H9 (cell line): ENCODE results near the gene DTX2. TPM values are rescaled to one million over a fixed set of nuclear protein-coding genes. Genes with fewer than 3 reads are reported as not detected.
"Not testable (repeated sequence)": the region's sequence is repeated elsewhere in the genome, so short reads cannot be mapped to it uniquely, and the experiment has no call there.

Source experiments
- DNase-seq: peaks from one replicate; pipeline ENCODE4 v3.0.0-alpha.2; 2017
- H2AFZ ChIP-seq: one replicate; pipeline ENCODE4 v1.6.1; 2013; ENCODE audit warnings: mild to moderate bottlenecking, low read length, control low read depth, moderate library complexity
- H2AK5ac ChIP-seq: 2 replicates; pipeline ENCODE4 v1.6.1; 2013; ENCODE audit warnings: low read length, control low read depth, mixed read lengths; ENCODE audit not compliant: insufficient read length
- H2BK120ac ChIP-seq: one replicate; pipeline ENCODE4 v1.6.1; 2013; ENCODE audit warnings: low read depth, mild to moderate bottlenecking, low read length, control low read depth, inconsistent platforms; ENCODE audit not compliant: poor library complexity, severe bottlenecking
- H2BK12ac ChIP-seq: 2 replicates; pipeline ENCODE4 v1.6.1; 2013; ENCODE audit warnings: low read length, control low read depth, mixed read lengths, low read depth; ENCODE audit not compliant: insufficient read length
- H2BK15ac ChIP-seq: 2 replicates; pipeline ENCODE4 v1.6.1; 2013; ENCODE audit warnings: low read depth, low read length, control low read depth
- H2BK20ac ChIP-seq: one replicate; pipeline ENCODE4 v1.6.1; 2013; ENCODE audit warnings: low read depth, mild to moderate bottlenecking, low read length, control low read depth, inconsistent platforms; ENCODE audit not compliant: poor library complexity, severe bottlenecking
- H2BK5ac ChIP-seq: 2 replicates; pipeline ENCODE4 v1.6.1; 2013; ENCODE audit warnings: low read length, control low read depth, mixed read lengths; ENCODE audit not compliant: insufficient read length
- H3K14ac ChIP-seq: 2 replicates; pipeline ENCODE4 v1.6.1; 2013; ENCODE audit warnings: low read length, control low read depth; ENCODE audit not compliant: insufficient read depth
- H3K18ac ChIP-seq: 2 replicates; pipeline ENCODE4 v1.6.1; 2013; ENCODE audit warnings: low read depth, mild to moderate bottlenecking, mixed read lengths, low read length, control low read depth; ENCODE audit not compliant: insufficient read length
- H3K23ac ChIP-seq: 2 replicates; pipeline ENCODE4 v1.6.1; 2013; ENCODE audit warnings: low read length, control low read depth, mixed read lengths, low read depth; ENCODE audit not compliant: insufficient read length
- H3K23me2 ChIP-seq: 2 replicates; pipeline ENCODE4 v1.6.1; 2013; ENCODE audit warnings: low read depth, mild to moderate bottlenecking, mixed read lengths, low read length, control low read depth; ENCODE audit not compliant: insufficient read length, poor library complexity, severe bottlenecking
- H3K27ac ChIP-seq: 2 replicates; pipeline ENCODE4 v1.5.1; 2013; ENCODE audit warnings: low read length, control low read depth, mixed read lengths, low read depth; ENCODE audit not compliant: insufficient read length
- H3K27me3 ChIP-seq: 2 replicates; pipeline ENCODE4 v1.6.1; 2013; ENCODE audit warnings: low read length, control low read depth, inconsistent platforms; ENCODE audit not compliant: insufficient read depth
- H3K4ac ChIP-seq: 2 replicates; pipeline ENCODE4 v1.6.1; 2013; ENCODE audit warnings: low read depth, mild to moderate bottlenecking, control low read depth, inconsistent platforms, low read length, moderate library complexity
- H3K4me1 ChIP-seq: 2 replicates; pipeline ENCODE4 v1.6.1; 2013; ENCODE audit warnings: low read length, control low read depth, inconsistent platforms; ENCODE audit not compliant: insufficient read depth
- H3K4me2 ChIP-seq: 2 replicates; pipeline ENCODE4 v1.6.1; 2013; ENCODE audit warnings: low read length, control low read depth, mixed read lengths; ENCODE audit not compliant: insufficient read length, insufficient read depth
- H3K56ac ChIP-seq: 2 replicates; pipeline ENCODE4 v1.6.1; 2013; ENCODE audit warnings: low read depth, mild to moderate bottlenecking, mixed read lengths, low read length, control low read depth; ENCODE audit not compliant: insufficient read length
- H3K79me1 ChIP-seq: 2 replicates; pipeline ENCODE4 v1.6.1; 2013; ENCODE audit warnings: low read depth, mild to moderate bottlenecking, moderate library complexity, low read length, control low read depth, inconsistent platforms; ENCODE audit not compliant: insufficient read depth, poor library complexity, severe bottlenecking
- H3K79me2 ChIP-seq: 2 replicates; pipeline ENCODE4 v1.6.1; 2013; ENCODE audit warnings: low read length, control low read depth, inconsistent platforms; ENCODE audit not compliant: insufficient read depth
- H3K9ac ChIP-seq: 2 replicates; pipeline ENCODE4 v1.6.1; 2013; ENCODE audit warnings: low read length, control low read depth, mixed read lengths; ENCODE audit not compliant: insufficient read length; ENCODE audit errors: extremely low read depth
- H3K9me3 ChIP-seq: one replicate; pipeline ENCODE4 v1.6.1; 2013; ENCODE audit warnings: low read depth, low read length, inconsistent platforms; ENCODE audit not compliant: control insufficient read depth
- H3T11ph ChIP-seq: one replicate; pipeline ENCODE4 v1.6.1; 2013; ENCODE audit warnings: mild to moderate bottlenecking, low read length, control low read depth, inconsistent platforms
- H4K20me1 ChIP-seq: one replicate; pipeline ENCODE4 v1.6.1; 2013; ENCODE audit not compliant: control insufficient read depth, insufficient read length, insufficient read depth
- H4K5ac ChIP-seq: 2 replicates; pipeline ENCODE4 v1.6.1; 2013; ENCODE audit warnings: low read depth, mild to moderate bottlenecking, mixed read lengths, low read length, control low read depth; ENCODE audit not compliant: insufficient read length
- H4K8ac ChIP-seq: replicated peaks from 2 replicates; pipeline ENCODE4 v1.6.1; 2013; ENCODE audit warnings: low read length, control low read depth, mixed read lengths, low read depth; ENCODE audit not compliant: insufficient read length
- H4K91ac ChIP-seq: 2 replicates; pipeline ENCODE4 v1.6.1; 2013; ENCODE audit warnings: low read depth, mild to moderate bottlenecking, moderate library complexity, mixed read lengths, low read length, control low read depth; ENCODE audit not compliant: insufficient read length
- H3K27ac Mint-ChIP-seq, 3 experiments: 2 replicates in 2 of 3; 3 replicates in 1 of 3; pipeline ENCODE4 v1.8.0; 2020 to 2021; ENCODE audit warnings: mixed read lengths in 3 of 3, mild to moderate bottlenecking in 1 of 3, moderate library complexity in 1 of 3
- H3K27me3 Mint-ChIP-seq: 2 replicates; pipeline ENCODE4 v1.8.0; 2021; ENCODE audit warnings: low read depth, mild to moderate bottlenecking, moderate library complexity, mixed read lengths
- H3K36me3 Mint-ChIP-seq, 3 experiments: 2 replicates in 2 of 3; 3 replicates in 1 of 3; pipeline ENCODE4 v1.8.0; 2020 to 2021; ENCODE audit warnings: low read depth in 3 of 3, mixed read lengths in 3 of 3; ENCODE audit not compliant: insufficient read depth in 1 of 3
- H3K4me1 Mint-ChIP-seq, 2 experiments: 2 replicates each; pipeline ENCODE4 v1.8.0; 2020; ENCODE audit warnings: mixed read lengths in 2 of 2
- H3K4me3 Mint-ChIP-seq, 2 experiments: 2 replicates in 1 of 2; 3 replicates in 1 of 2; pipeline ENCODE4 v1.8.0; 2020 to 2021; ENCODE audit warnings: mild to moderate bottlenecking in 2 of 2, mixed read lengths in 2 of 2, moderate library complexity in 1 of 2
- H3K9me3 Mint-ChIP-seq, 2 experiments: 2 replicates in 1 of 2; 3 replicates in 1 of 2; pipeline ENCODE4 v1.8.0; 2020; ENCODE audit warnings: mild to moderate bottlenecking in 2 of 2, mixed read lengths in 2 of 2, moderate library complexity in 1 of 2
- WGBS: extraction: QIAGEN DNeasy Blood & Tissue Kit; methylation state at CpG from one replicate; pipeline ENCODE4 v1.1.7; 2013; ENCODE audit warnings: missing lambda C conversion rate, low lambda C conversion rate, mixed read lengths; ENCODE audit not compliant: insufficient read length; ENCODE audit errors: extremely low coverage; 5-methylcytosine and 5-hydroxymethylcytosine counted together
- total RNA-seq: library from RNA; stranded (reverse); gene quantifications from 2 replicates; pipeline ENCODE4 v1.2.1, GENCODE V29; 2021

The DTX2 gene
- total RNA-seq, 1 experiment from 2014 or later = 48.8 TPM

DNA sequence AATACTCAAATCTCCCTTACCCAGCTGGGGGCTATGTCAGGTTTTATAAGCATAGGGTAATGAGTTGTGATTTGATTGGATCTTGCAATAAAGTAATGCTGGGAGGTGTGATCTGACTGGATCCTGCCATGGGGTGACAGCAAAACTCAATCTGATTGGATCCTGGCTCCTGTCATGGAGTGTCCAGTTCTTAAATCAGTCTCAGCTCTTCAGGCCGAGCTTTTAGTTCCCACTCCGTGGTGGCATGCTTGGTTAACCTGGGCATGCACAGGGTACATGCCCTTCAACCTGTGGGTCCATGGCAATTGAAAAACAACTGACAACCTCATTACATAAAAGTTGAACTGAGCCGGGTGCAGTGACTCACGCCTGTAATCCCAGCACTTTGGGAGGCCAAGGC is 64.7 kb downstream of the DTX2 start:
- not testable (repeated sequence) for H3K9ac ChIP-seq, H3K4me1 ChIP-seq, H3K27ac Mint-ChIP-seq, H3K23me2 ChIP-seq, H2BK12ac ChIP-seq, H2BK20ac ChIP-seq, H3K56ac ChIP-seq, H3K23ac ChIP-seq, H3K4me1 Mint-ChIP-seq, H3K27me3 Mint-ChIP-seq, H3K27ac ChIP-seq, H3K18ac ChIP-seq, H3K4ac ChIP-seq, H3K9me3 Mint-ChIP-seq, H2BK120ac ChIP-seq, H2BK5ac ChIP-seq, H3K79me1 ChIP-seq, H3K36me3 Mint-ChIP-seq, H2AK5ac ChIP-seq, H3K4me3 Mint-ChIP-seq, DNase-seq, H4K20me1 ChIP-seq, H3K4me2 ChIP-seq, H3K14ac ChIP-seq, H4K5ac ChIP-seq, H3T11ph ChIP-seq, H3K9me3 ChIP-seq, H3K27me3 ChIP-seq, H2AFZ ChIP-seq, H4K8ac ChIP-seq, H3K79me2 ChIP-seq, H2BK15ac ChIP-seq, H4K91ac ChIP-seq
- no CpG with 5 or more reads among the region's 4 CpGs for WGBS

- not testable (repeated sequence) for H4K5ac ChIP-seq, H3K23ac ChIP-seq, H3K27me3 Mint-ChIP-seq, H3K4me1 ChIP-seq, H2BK5ac ChIP-seq, H3K9me3 Mint-ChIP-seq, H3K4me3 Mint-ChIP-seq, H2AK5ac ChIP-seq, H3K9ac ChIP-seq, H3K79me1 ChIP-seq, H4K91ac ChIP-seq, H3K79me2 ChIP-seq, H2BK120ac ChIP-seq, H2BK20ac ChIP-seq, H3K4me2 ChIP-seq, H3K4ac ChIP-seq, H2AFZ ChIP-seq, H3K27ac ChIP-seq, H3K27ac Mint-ChIP-seq, H4K20me1 ChIP-seq, DNase-seq, H3T11ph ChIP-seq, H3K14ac ChIP-seq, H3K9me3 ChIP-seq, H2BK15ac ChIP-seq, H3K18ac ChIP-seq, H3K4me1 Mint-ChIP-seq, H3K56ac ChIP-seq, H2BK12ac ChIP-seq, H4K8ac ChIP-seq, H3K27me3 ChIP-seq, H3K36me3 Mint-ChIP-seq, H3K23me2 ChIP-seq
- WGBS = no CpG with 5 or more reads among the region's 2 CpGs
These were observed 70.1 kb downstream of the DTX2 start for GRCh38 chr7:76531643-76532042.
